Panc1 (cell line): Measurements from ENCODE around the gene POM121. TPM values are rescaled to one million over a fixed set of nuclear protein-coding genes. Genes with fewer than 3 reads are reported as not detected.

Experiments used
- ATAC-seq: fragments of 200-7000 bp; cut with Tn5 transposase; 2 replicates; pipeline ENCODE4 v1.9.1; 2020; ENCODE audit warnings: mild to moderate bottlenecking, moderate library complexity
- BruUV-seq: library from RNA; stranded (reverse); fragments of 400-500 nt; replicated peaks from 2 replicates; lab custom pipeline; 2021; lab: Mats Ljungman, UMichigan
- CTCF ChIA-PET: fragments of 300-600 bp; sonication (Branson Sonifier 250); formaldehyde crosslinking; loops from one replicate; lab custom pipeline; 2022; ENCODE audit warnings: antibody characterized with exemption; lab: Charles Lee
- POLR2A ChIA-PET: fragments of 300-600 bp; sonication (Branson Sonifier 250); formaldehyde crosslinking; loops from one replicate; lab custom pipeline; 2022; ENCODE audit warnings: antibody characterized with exemption; lab: Charles Lee
- DNase-seq: peaks from one replicate; pipeline ENCODE4 v3.0.0-alpha.2; 2010; ENCODE audit warnings: low read depth, low spot score
- H3K27ac ChIP-seq: 2 replicates; pipeline ENCODE4 v1.5.1; 2011; ENCODE audit warnings: mild to moderate bottlenecking, low read length, inconsistent platforms
- H3K27me3 ChIP-seq: fragments of 200-500 bp; sonication (Bioruptor generic); 2 replicates; pipeline ENCODE4 v1.6.0; 2014; ENCODE audit warnings: low read length, inconsistent platforms; ENCODE audit not compliant: control insufficient read depth, insufficient read depth
- H3K36me3 ChIP-seq: fragments of 200-500 bp; sonication (Bioruptor generic); 2 replicates; pipeline ENCODE4 v1.5.1; 2014; ENCODE audit warnings: inconsistent platforms, mild to moderate bottlenecking, low read length, moderate library complexity; ENCODE audit not compliant: control insufficient read depth, insufficient read depth
- H3K4me1 ChIP-seq: 2 replicates; pipeline ENCODE4 v1.5.1; 2011; ENCODE audit warnings: inconsistent platforms, mild to moderate bottlenecking, low read length, moderate library complexity; ENCODE audit not compliant: control insufficient read depth, insufficient read depth
- H3K4me3 ChIP-seq, 2 experiments: 2 replicates each; pipeline ENCODE4 v1.5.1; 2011 to 2012; ENCODE audit warnings: low read depth in 2 of 2, low read length in 2 of 2, mild to moderate bottlenecking in 2 of 2, inconsistent platforms in 1 of 2, moderate library complexity in 1 of 2
- H3K9me3 ChIP-seq: fragments of 200-500 bp; sonication (Bioruptor generic); 2 replicates; pipeline ENCODE4 v1.5.1; 2014; ENCODE audit warnings: low read depth, mild to moderate bottlenecking, inconsistent platforms, low read length, moderate library complexity; ENCODE audit not compliant: control insufficient read depth, insufficient read depth
- CTCF ChIP-seq: fragments of 450-650 bp; IDR thresholded peaks from 2 replicates; pipeline ENCODE4 v1.5.1; 2017; ENCODE audit warnings: mild to moderate bottlenecking
- POLR2AphosphoS5 ChIP-seq: IDR thresholded peaks from 2 replicates; pipeline ENCODE4 v1.6.1; 2012; ENCODE audit warnings: mild to moderate bottlenecking, low read depth, low read length, moderate library complexity
- SIN3A ChIP-seq: IDR thresholded peaks from 2 replicates; pipeline ENCODE4 v1.6.1; 2012; ENCODE audit warnings: low read depth, mild to moderate bottlenecking, low read length, moderate library complexity, borderline replicate concordance; ENCODE audit not compliant: insufficient read depth
- TCF7L2 ChIP-seq: IDR thresholded peaks from 2 replicates; pipeline ENCODE4 v1.6.1; 2011; ENCODE audit warnings: mild to moderate bottlenecking, low read depth, low read length, inconsistent platforms
- in situ Hi-C: cut with HindIII; loops from 2 replicates; pipeline ENCODE4 v1.10.0; 2016; ENCODE audit warnings: low sequenced_read_pairs, low pct_unique_long_range_greater_than_20kb
- intact Hi-C: fragments of 100-400 bp; cut with micrococcal nuclease; formaldehyde crosslinking; loops from one replicate; pipeline ENCODE4 v1.10.0; 2022; ENCODE audit not compliant: unreplicated experiment
- total RNA-seq: library from RNA; stranded (reverse); gene quantifications from one replicate; pipeline ENCODE4 v1.2.1, GENCODE V29; 2021; ENCODE audit not compliant: unreplicated experiment
- TF ChIP-seq, protein P1 (sequence below), 2 experiments: IDR thresholded peaks; 2 replicates each; pipeline ENCODE4 v1.6.1; 2011 to 2012; ENCODE audit warnings: low read depth in 2 of 2, control low read depth in 1 of 2, low read length in 1 of 2, mild to moderate bottlenecking in 1 of 2, moderate library complexity in 1 of 2; ENCODE audit not compliant: insufficient read depth in 1 of 2

POM121 gene
- total RNA-seq, 1 experiment from 2014 or later = 62.4 TPM

DNA sequence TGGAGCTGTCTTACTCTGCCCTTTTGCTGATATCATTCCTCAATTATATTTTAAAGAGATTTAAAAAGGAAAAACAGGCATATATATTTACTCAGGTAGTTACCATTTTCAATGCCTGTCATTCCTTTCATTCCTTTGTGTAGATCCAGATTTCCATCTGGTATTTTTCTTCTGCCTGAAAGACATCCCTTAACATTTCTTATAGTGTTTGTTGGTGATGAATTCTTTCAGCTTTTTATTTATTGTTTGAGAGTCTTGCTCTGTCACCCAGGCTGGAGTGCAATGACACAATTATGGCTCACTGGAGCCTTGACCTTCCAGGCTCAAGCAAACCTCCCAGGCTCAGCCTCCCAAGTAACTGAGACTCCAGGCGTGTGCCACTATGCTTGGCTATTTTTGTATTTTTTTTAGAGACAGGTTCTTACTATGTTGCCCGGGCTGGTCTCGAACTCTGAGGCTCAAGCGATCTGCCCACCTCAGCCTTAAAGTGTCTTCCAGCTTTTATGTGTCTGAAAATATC lies 5.6 kb upstream of the POM121 start:
- H3K4me1 ChIP-seq = peaks cover 6% of the 10 kb centered on the region; the same call in 1 of the 2 replicates
- BruUV-seq = no TSS peak
- H3K9me3 ChIP-seq = no peaks in the 10 kb centered on the region
- no peaks in the 10 kb centered on the region for H3K27me3 ChIP-seq
- peaks cover under 1% of the 10 kb centered on the region; the same call in 1 of the 2 replicates for H3K36me3 ChIP-seq
- no peak for DNase-seq
- in situ Hi-C loops = no loop called here
- ChIA-PET CTCF (interaction anchor here (0.6 kb wide), 1 partner anchor 92 kb away, joined by 4 read pairs; no protein-coding TSS in a partner anchor), POLR2A (no interaction called here)
- intact Hi-C loops = no loop called here
- H3K4me3 ChIP-seq = no peak overlapping the region
- TF ChIP-seq TCF7L2 (no peak), SIN3A (no peak), POLR2AphosphoS5 (no peak), CTCF (no peak)
- TF ChIP-seq, protein P1, sequence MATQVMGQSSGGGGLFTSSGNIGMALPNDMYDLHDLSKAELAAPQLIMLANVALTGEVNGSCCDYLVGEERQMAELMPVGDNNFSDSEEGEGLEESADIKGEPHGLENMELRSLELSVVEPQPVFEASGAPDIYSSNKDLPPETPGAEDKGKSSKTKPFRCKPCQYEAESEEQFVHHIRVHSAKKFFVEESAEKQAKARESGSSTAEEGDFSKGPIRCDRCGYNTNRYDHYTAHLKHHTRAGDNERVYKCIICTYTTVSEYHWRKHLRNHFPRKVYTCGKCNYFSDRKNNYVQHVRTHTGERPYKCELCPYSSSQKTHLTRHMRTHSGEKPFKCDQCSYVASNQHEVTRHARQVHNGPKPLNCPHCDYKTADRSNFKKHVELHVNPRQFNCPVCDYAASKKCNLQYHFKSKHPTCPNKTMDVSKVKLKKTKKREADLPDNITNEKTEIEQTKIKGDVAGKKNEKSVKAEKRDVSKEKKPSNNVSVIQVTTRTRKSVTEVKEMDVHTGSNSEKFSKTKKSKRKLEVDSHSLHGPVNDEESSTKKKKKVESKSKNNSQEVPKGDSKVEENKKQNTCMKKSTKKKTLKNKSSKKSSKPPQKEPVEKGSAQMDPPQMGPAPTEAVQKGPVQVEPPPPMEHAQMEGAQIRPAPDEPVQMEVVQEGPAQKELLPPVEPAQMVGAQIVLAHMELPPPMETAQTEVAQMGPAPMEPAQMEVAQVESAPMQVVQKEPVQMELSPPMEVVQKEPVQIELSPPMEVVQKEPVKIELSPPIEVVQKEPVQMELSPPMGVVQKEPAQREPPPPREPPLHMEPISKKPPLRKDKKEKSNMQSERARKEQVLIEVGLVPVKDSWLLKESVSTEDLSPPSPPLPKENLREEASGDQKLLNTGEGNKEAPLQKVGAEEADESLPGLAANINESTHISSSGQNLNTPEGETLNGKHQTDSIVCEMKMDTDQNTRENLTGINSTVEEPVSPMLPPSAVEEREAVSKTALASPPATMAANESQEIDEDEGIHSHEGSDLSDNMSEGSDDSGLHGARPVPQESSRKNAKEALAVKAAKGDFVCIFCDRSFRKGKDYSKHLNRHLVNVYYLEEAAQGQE (IDR thresholded peaks at IDR 0.05; ENCODE audit: insufficient read depth in 1 of 2, low read depth in 2 of 2, low read length in 1 of 2) = no peak
- no peak overlapping the region for H3K27ac ChIP-seq
- no peak for ATAC-seq

GRCh38 chr7:72924386-72924732 lies 536 bp upstream of the POM121 start:
- in situ Hi-C loops (no loop called here), intact Hi-C loops (no loop called here)
- peaks cover 14% of the 10 kb centered on the region for H3K4me1 ChIP-seq
- H3K9me3 ChIP-seq = no peaks in the 10 kb centered on the region
- ChIA-PET POLR2A (no interaction called here), CTCF (no interaction called here)
- H3K36me3 ChIP-seq = peaks cover 22% of the 10 kb centered on the region
- H3K4me3 ChIP-seq = peak overlapping the region; percentile 72 to 82
- TF ChIP-seq TCF7L2 = no peak
- no peak for TF ChIP-seq SIN3A
- TF ChIP-seq, protein P1 (IDR thresholded peaks at IDR 0.05; ENCODE audit: insufficient read depth in 1 of 2, low read depth in 2 of 2, low read length in 1 of 2) = no peak
- no peak for TF ChIP-seq POLR2AphosphoS5
- no peak for TF ChIP-seq CTCF
- TSS peak; percentile 99 for BruUV-seq
- H3K27ac ChIP-seq = peak overlapping the region; percentile 99
- DNase-seq (no peak), ATAC-seq (peak; percentile 44)
- no peaks in the 10 kb centered on the region for H3K27me3 ChIP-seq
